Measurements from ENCODE around the gene CTIF.

CTIF gene

DNA sequence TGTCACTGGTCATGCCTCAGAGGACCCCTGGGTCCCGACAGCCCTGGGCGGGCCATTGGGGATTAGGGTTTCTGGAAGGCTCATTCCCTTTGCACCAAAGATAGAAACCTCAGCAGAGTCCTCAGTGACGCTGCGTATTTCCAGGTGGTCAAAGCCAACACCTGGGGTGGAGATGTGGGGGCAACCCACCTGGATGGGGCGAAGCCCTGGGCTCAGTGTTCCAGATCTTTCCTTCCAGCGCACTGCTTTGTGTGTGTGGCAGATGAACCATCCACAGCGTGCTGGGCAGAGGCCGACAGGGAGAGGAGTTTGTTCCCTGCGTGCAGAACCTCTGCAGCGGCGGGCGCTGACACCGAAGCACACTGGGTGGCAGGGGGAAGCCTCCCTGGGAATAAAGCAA lies 143.9 kb downstream of the CTIF start:
- H3K27ac ChIP-seq (ENCODE audit: low read length): no peak overlapping the region
- WGBS (ENCODE audit: insufficient coverage, insufficient read length): no CpG with 5 or more reads among the region's 13 CpGs
- H3K27me3 ChIP-seq (ENCODE audit: control insufficient read depth, insufficient read depth, low read length): no peaks in the 10 kb centered on the region
- H3K36me3 ChIP-seq (ENCODE audit: control insufficient read depth, insufficient read depth, low read length): no peaks in the 10 kb centered on the region
- H3K4me3 ChIP-seq (ENCODE audit: low read length): no peak overlapping the region
- H3K9me3 ChIP-seq (ENCODE audit: control insufficient read depth, insufficient read depth, low read length): no peaks in the 10 kb centered on the region
- H3K4me1 ChIP-seq (ENCODE audit: control insufficient read depth, insufficient read depth, low read length): no peaks in the 10 kb centered on the region
- DNase-seq (ENCODE audit: low read depth, low spot score): no peak

DNA sequence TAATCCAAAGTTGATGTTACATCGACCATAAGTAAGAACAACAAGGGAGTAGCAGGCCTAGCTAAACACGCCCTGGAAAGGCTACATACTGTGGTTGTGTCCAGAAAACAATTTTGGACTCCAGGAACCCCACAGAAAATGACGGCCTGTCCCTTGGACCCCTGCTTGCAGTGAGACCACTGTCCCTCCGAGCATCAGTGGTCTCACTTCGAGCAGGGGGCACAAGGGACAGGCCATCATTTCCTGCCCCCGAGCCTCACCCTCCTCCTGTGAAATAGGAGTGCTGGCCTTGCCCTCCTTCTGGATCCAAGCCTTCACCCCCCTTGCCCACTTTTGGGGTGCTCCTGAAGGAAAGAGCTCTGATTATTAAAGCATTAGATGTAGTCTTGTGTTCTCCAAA lies 144.4 kb downstream of the CTIF start:
- Histone ChIP-seq H3K27me3 (ENCODE audit: control insufficient read depth, insufficient read depth, low read length) (no peaks in the 10 kb centered on the region), H3K4me1 (ENCODE audit: control insufficient read depth, insufficient read depth, low read length) (no peaks in the 10 kb centered on the region), H3K27ac (ENCODE audit: low read length) (no peak overlapping the region), H3K36me3 (ENCODE audit: control insufficient read depth, insufficient read depth, low read length) (no peaks in the 10 kb centered on the region), H3K9me3 (ENCODE audit: control insufficient read depth, insufficient read depth, low read length) (no peaks in the 10 kb centered on the region), H3K4me3 (ENCODE audit: low read length) (no peak overlapping the region)
- WGBS (ENCODE audit: insufficient coverage, insufficient read length): no CpG with 5 or more reads among the region's 6 CpGs
- no peak for DNase-seq (ENCODE audit: low read depth, low spot score)

DNA sequence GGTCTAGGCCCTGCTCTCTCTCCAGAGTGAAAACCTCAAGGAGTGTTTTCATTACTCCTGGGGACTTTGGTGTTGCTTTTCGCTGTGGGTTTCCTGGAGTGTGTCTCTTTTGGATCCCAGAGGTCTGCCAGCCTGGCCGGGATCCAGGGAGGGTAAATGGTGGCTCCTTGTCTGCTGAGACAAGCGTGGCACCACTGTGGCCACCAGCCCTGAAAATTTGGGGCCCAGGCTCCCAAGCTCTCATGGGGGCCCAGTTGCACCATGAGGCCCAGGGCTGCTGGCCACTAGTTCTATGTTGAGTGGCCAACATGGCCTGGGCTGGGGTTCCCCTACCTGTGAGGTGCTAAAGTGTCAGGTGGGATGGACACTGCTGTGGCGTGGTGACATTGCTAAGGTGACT lies 144.8 kb downstream of the CTIF start:
- H3K27ac ChIP-seq (ENCODE audit: low read length): no peak overlapping the region

DNA sequence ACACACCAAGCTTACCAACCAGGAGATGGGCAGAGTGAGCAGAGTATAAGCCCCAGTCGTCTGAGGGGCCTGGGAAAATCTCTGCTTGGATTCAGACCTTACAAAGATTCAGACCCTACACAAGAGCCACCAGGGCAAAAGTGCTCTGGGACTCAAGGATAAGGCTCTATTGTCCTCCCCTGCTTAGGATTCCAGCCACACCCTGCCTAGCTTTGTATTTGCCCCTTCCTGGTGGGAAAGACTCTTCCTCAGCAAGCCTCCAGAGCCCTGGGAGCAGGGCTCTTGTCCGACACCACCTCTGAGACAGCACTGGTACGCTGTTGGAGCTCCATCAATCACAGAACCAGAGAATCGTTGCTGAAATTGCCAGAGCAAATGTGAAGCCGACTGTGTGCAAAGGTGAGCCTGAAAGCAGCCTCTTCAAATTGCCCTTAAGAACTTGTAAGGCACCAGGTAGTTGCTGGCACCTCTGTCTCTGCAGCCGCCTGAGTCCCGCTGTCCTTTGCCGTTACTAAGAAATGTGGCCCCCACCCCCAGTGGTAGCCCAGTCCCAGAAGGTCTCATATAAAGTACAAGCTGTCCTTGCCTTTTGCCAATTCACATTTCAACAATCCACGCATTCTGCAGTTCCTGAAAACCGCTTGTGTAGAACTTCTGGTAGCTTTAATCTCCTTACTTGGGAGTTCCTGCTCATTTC lies 148.7 kb downstream of the CTIF start:
- DNase-seq (ENCODE audit: low read depth, low spot score): no peak
- H3K4me1 ChIP-seq (ENCODE audit: control insufficient read depth, insufficient read depth, low read length): no peaks in the 10 kb centered on the region
- H3K4me3 ChIP-seq (ENCODE audit: low read length): no peak overlapping the region
- H3K27ac ChIP-seq (ENCODE audit: low read length): no peak overlapping the region
- no peaks in the 10 kb centered on the region for H3K27me3 ChIP-seq (ENCODE audit: control insufficient read depth, insufficient read depth, low read length)
- no peaks in the 10 kb centered on the region for H3K36me3 ChIP-seq (ENCODE audit: control insufficient read depth, insufficient read depth, low read length)
- WGBS (ENCODE audit: insufficient coverage, insufficient read length): no CpG with 5 or more reads among the region's 10 CpGs
- H3K9me3 ChIP-seq (ENCODE audit: control insufficient read depth, insufficient read depth, low read length): no peaks in the 10 kb centered on the region

More for the DNA sequence above, 144.8 kb downstream of the CTIF start:
- Histone ChIP-seq H3K4me1 (ENCODE audit: control insufficient read depth, insufficient read depth, low read length) (no peaks in the 10 kb centered on the region), H3K4me3 (ENCODE audit: low read length) (no peak overlapping the region), H3K9me3 (ENCODE audit: control insufficient read depth, insufficient read depth, low read length) (no peaks in the 10 kb centered on the region), H3K36me3 (ENCODE audit: control insufficient read depth, insufficient read depth, low read length) (no peaks in the 10 kb centered on the region), H3K27me3 (ENCODE audit: control insufficient read depth, insufficient read depth, low read length) (no peaks in the 10 kb centered on the region)
- no CpG with 5 or more reads among the region's 4 CpGs for WGBS (ENCODE audit: insufficient coverage, insufficient read length)
- no peak for DNase-seq (ENCODE audit: low read depth, low spot score)

DNA sequence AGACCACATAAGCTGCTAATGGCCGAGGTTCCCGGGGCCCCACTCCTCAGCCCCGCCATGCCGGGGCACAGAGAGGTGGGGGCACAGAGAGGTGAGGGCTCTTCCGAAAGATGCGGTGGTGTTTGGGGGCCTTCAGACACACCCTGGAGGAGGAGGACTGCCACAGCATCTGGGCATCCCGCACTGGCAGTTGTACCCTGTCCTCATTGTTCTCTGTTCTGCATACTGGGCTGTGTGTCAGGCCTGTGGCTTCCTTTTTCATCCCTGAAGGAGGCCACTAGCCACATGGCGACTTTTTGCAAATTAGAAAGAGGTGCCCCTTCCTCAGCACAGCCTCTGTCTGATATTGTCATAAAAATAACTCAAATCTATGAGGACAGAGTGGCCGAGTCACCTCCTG lies 150.1 kb downstream of the CTIF start:
- no peak overlapping the region for H3K27ac ChIP-seq (ENCODE audit: low read length)
- H3K36me3 ChIP-seq (ENCODE audit: control insufficient read depth, insufficient read depth, low read length): no peaks in the 10 kb centered on the region
- H3K4me3 ChIP-seq (ENCODE audit: low read length): no peak overlapping the region
- no peaks in the 10 kb centered on the region for H3K27me3 ChIP-seq (ENCODE audit: control insufficient read depth, insufficient read depth, low read length)
- H3K9me3 ChIP-seq (ENCODE audit: control insufficient read depth, insufficient read depth, low read length): no peaks in the 10 kb centered on the region
- DNase-seq (ENCODE audit: low read depth, low spot score): no peak
- H3K4me1 ChIP-seq (ENCODE audit: control insufficient read depth, insufficient read depth, low read length): no peaks in the 10 kb centered on the region
- no CpG with 5 or more reads among the region's 9 CpGs for WGBS (ENCODE audit: insufficient coverage, insufficient read length)

DNA sequence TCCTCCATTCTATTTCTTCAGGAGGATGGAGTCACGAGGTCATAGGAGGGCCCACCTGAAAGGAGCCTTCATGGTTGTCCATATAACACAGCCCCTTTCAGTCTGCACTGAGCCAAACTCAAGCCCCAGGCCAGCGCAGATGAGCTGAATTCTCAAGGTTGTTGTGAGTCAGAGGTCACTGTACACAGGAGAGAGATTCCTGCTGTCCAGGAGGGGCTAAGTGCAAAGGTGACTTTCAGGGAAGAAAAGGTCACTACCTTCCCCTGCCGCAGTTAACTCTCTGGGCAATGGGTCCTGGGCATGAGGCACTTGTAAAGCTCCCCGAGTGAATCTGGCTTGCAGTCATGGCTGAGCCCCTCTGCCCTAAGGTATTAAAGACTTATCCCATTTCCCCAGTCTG lies 150.7 kb downstream of the CTIF start:
- DNase-seq (ENCODE audit: low read depth, low spot score): no peak
- H3K9me3 ChIP-seq (ENCODE audit: control insufficient read depth, insufficient read depth, low read length): no peaks in the 10 kb centered on the region
- no peaks in the 10 kb centered on the region for H3K4me1 ChIP-seq (ENCODE audit: control insufficient read depth, insufficient read depth, low read length)
- no peaks in the 10 kb centered on the region for H3K36me3 ChIP-seq (ENCODE audit: control insufficient read depth, insufficient read depth, low read length)
- H3K4me3 ChIP-seq (ENCODE audit: low read length): no peak overlapping the region
- H3K27ac ChIP-seq (ENCODE audit: low read length): no peak overlapping the region
- H3K27me3 ChIP-seq (ENCODE audit: control insufficient read depth, insufficient read depth, low read length): no peaks in the 10 kb centered on the region
- no CpG with 5 or more reads among the region's 4 CpGs for WGBS (ENCODE audit: insufficient coverage, insufficient read length)

DNA sequence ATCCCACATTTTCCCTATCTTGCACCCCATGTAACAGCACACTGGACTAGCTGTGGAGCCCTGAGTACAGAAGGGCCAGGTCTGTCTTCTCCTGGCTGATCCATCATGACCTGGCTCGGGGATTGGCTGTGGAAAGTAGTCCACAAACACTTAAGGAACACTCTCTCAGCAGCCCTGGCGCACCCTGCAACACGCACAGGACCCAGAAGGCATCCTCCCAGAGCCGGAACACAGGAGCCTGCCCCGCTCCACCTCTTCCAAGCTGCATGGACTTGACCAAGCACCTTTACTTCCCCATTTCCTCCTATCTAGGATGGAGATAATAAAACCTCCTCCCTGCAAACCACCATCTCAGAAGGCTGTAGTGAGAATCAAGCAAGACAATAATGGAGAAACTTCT lies 151.7 kb downstream of the CTIF start:
- DNase-seq (ENCODE audit: low read depth, low spot score): no peak
- H3K27ac ChIP-seq (ENCODE audit: low read length): no peak overlapping the region
- H3K4me1 ChIP-seq (ENCODE audit: control insufficient read depth, insufficient read depth, low read length): no peaks in the 10 kb centered on the region
- H3K36me3 ChIP-seq (ENCODE audit: control insufficient read depth, insufficient read depth, low read length): no peaks in the 10 kb centered on the region
- H3K4me3 ChIP-seq (ENCODE audit: low read length): no peak overlapping the region
- WGBS (ENCODE audit: insufficient coverage, insufficient read length): no CpG with 5 or more reads among the region's 5 CpGs
- no peaks in the 10 kb centered on the region for H3K27me3 ChIP-seq (ENCODE audit: control insufficient read depth, insufficient read depth, low read length)
- no peaks in the 10 kb centered on the region for H3K9me3 ChIP-seq (ENCODE audit: control insufficient read depth, insufficient read depth, low read length)

DNA sequence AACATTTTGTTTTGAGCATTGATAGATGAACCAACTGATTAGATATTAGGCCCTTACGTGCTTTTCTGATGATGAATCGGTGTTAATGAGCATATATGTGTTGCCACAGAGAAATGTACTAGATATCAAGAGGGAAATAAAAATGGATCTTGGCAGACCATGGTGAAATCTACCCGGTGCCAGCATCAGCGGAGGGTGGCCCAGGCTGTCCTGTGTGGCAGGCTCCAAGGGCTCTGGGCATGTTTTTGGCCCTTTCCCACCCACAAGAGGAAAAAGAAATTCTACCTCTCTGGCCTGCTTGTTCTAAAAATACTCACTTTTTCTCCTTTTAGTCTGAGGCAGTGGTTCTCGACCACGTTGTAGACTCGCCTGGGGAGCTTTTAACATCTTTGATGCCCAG lies 154.2 kb downstream of the CTIF start:
- Histone ChIP-seq H3K36me3 (ENCODE audit: control insufficient read depth, insufficient read depth, low read length) (no peaks in the 10 kb centered on the region), H3K27ac (ENCODE audit: low read length) (no peak overlapping the region), H3K4me3 (ENCODE audit: low read length) (no peak overlapping the region), H3K27me3 (ENCODE audit: control insufficient read depth, insufficient read depth, low read length) (no peaks in the 10 kb centered on the region), H3K4me1 (ENCODE audit: control insufficient read depth, insufficient read depth, low read length) (no peaks in the 10 kb centered on the region), H3K9me3 (ENCODE audit: control insufficient read depth, insufficient read depth, low read length) (no peaks in the 10 kb centered on the region)
- DNase-seq (ENCODE audit: low read depth, low spot score): no peak
- no CpG with 5 or more reads among the region's 7 CpGs for WGBS (ENCODE audit: insufficient coverage, insufficient read length)

DNA sequence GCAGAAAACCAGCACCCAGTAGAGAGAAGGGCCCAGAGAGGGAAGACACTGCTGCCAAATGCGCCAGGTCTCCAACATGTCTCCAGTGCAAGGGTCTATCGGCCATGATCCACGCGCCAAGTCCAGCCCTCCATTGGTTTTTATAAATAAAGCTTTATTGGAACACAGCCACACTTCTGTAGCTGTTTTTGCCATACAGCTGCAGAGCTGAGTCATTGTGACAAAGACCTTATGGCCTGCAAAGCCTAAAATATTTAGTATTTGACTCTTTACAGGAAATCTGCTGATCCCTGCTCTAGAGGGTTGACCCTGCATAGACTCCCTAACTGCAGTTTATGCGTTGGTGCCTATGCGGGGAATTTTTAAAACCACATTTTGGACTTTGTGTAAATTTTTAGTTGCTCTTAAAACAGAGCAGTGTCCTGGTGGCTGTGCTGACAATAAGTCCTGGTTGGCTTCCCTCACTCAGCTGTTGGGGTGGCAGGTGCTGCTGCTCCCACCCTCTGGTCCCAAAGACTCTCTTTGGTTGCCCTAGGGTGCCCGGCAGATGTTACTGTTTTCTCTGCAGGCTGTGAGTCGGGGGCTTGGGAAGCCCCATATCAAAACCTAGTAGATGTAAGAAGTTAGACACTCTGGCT lies 154.9 kb downstream of the CTIF start:
- no peaks in the 10 kb centered on the region for H3K9me3 ChIP-seq (ENCODE audit: control insufficient read depth, insufficient read depth, low read length)
- H3K4me3 ChIP-seq (ENCODE audit: low read length): no peak overlapping the region
- no peaks in the 10 kb centered on the region for H3K27me3 ChIP-seq (ENCODE audit: control insufficient read depth, insufficient read depth, low read length)
- no peak overlapping the region for H3K27ac ChIP-seq (ENCODE audit: low read length)
- no CpG with 5 or more reads among the region's 8 CpGs for WGBS (ENCODE audit: insufficient coverage, insufficient read length)
- no peaks in the 10 kb centered on the region for H3K4me1 ChIP-seq (ENCODE audit: control insufficient read depth, insufficient read depth, low read length)
- DNase-seq (ENCODE audit: low read depth, low spot score): no peak
- H3K36me3 ChIP-seq (ENCODE audit: control insufficient read depth, insufficient read depth, low read length): no peaks in the 10 kb centered on the region

DNA sequence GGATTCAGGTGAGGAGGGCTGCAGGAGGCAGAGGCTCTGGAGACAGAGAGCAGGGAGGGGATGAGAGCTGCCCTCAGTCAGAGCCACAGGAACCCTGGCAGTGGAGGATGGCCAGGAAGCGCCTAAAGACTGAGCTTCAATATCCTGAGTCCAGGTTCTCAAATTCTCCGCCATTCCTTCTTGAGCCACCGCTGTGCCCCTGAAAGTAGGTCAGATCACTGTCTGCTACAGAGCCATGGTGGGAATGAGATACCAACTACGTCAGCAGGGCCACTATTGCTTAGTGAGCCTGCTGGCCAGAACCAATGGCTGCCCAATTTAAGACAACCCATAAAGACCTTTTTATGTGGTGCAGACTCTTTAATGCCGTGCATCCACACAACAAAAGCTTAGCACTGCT lies 155.5 kb downstream of the CTIF start:
- H3K4me3 ChIP-seq (ENCODE audit: low read length): no peak overlapping the region
- H3K4me1 ChIP-seq (ENCODE audit: control insufficient read depth, insufficient read depth, low read length): no peaks in the 10 kb centered on the region
- no peaks in the 10 kb centered on the region for H3K9me3 ChIP-seq (ENCODE audit: control insufficient read depth, insufficient read depth, low read length)
- no CpG with 5 or more reads among the region's 5 CpGs for WGBS (ENCODE audit: insufficient coverage, insufficient read length)
- H3K36me3 ChIP-seq (ENCODE audit: control insufficient read depth, insufficient read depth, low read length): no peaks in the 10 kb centered on the region
- H3K27ac ChIP-seq (ENCODE audit: low read length): no peak overlapping the region
- DNase-seq (ENCODE audit: low read depth, low spot score): no peak
- no peaks in the 10 kb centered on the region for H3K27me3 ChIP-seq (ENCODE audit: control insufficient read depth, insufficient read depth, low read length)

DNA sequence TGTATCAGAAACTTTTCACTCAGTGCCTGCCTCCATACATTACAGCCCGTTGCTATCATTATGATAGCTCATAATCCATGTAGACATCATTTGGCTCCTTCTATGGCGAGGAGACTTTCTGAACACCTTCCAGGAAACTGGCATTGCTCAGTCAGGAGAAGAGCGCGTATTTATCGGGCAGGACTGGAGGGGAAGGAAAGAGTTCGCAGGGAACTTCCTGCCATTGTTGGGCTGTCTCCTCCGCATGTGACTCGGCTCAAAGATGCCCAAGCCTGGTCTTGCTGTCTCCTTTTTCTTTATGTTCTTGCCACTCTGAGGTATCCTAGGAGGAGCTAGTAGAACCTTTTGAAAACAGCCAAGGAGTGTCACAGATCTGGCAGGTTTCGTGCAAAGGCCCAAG lies 156.8 kb downstream of the CTIF start:
- H3K4me3 ChIP-seq (ENCODE audit: low read length): no peak overlapping the region
- no peaks in the 10 kb centered on the region for H3K4me1 ChIP-seq (ENCODE audit: control insufficient read depth, insufficient read depth, low read length)
- no peaks in the 10 kb centered on the region for H3K27me3 ChIP-seq (ENCODE audit: control insufficient read depth, insufficient read depth, low read length)
- no peak for DNase-seq (ENCODE audit: low read depth, low spot score)
- H3K36me3 ChIP-seq (ENCODE audit: control insufficient read depth, insufficient read depth, low read length): no peaks in the 10 kb centered on the region
- WGBS (ENCODE audit: insufficient coverage, insufficient read length): no CpG with 5 or more reads among the region's 9 CpGs
- H3K27ac ChIP-seq (ENCODE audit: low read length): no peak overlapping the region
- no peaks in the 10 kb centered on the region for H3K9me3 ChIP-seq (ENCODE audit: control insufficient read depth, insufficient read depth, low read length)

All from iPS DF 6.9 (cell line).